ENCODE measurements around the gene UGT2B15.

GRCh38 chr4:68673143-68673542 lies 2.7 kb upstream of the UGT2B15 start:
- peak; percentile 14; the same call in 1 of the 2 replicates for TF ChIP-seq CTCF (IDR thresholded peaks at IDR 0.05; ENCODE audit: low read length)
- no peak for TF ChIP-seq EZH2 (IDR thresholded peaks at IDR 0.05; ENCODE audit: borderline replicate concordance, low read length)
